Gastrocnemius medialis (tissue), 4 donors: ENCODE measurements around the gene WHRN.

Experiments
- CTCF ChIP-seq, 5 experiments: fragments of 450-650 bp in 3 of 5; fragments of 200-600 bp in 2 of 5; sonication (generic) in 2 of 5; IDR thresholded peaks in 4 of 5; conservative IDR thresholded peaks in 1 of 5; 1 replicate in 4 of 5; 2 replicates in 1 of 5; pipeline ENCODE4 v1.5.1; 2016 to 2019; ENCODE audit warnings: antibody characterized with exemption in 5 of 5, mild to moderate bottlenecking in 3 of 5, moderate library complexity in 3 of 5
- POLR2A ChIP-seq, 2 donors: fragments of 450-650 bp; IDR thresholded peaks; one replicate each; pipeline ENCODE4 v1.6.1; 2017; ENCODE audit warnings: antibody characterized with exemption in 2 of 2, mild to moderate bottlenecking in 2 of 2, moderate library complexity in 2 of 2

DNA sequence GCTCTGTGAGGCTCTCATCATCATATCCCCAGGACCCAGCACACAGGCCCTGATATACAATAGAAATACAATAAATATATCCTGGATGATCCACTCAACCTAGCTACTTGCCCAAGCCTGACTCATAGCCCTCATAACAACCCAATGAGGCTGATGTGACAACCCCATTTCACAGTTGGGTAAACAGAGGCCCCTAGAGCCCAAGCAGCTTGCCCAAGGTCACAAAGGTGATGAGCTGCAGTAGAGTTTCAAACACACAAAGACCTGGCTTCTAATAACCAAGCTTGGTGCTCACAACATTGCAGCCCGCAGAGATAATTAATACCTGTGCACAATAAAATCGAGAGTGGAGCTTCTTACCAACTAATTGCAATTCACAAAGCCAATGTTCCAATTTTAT, 114.3 kb downstream of the WHRN start:
- TF ChIP-seq CTCF (IDR thresholded peaks at IDR 0.05 in 4 of 5, conservative IDR thresholded peaks at IDR 0.05 in 1 of 5) (no peak), POLR2A (IDR thresholded peaks at IDR 0.05) (no peak)
